HG03025 (cell line): ENCODE results near the gene ASMTL.
A peak's percentile ranks its signal among the peaks of the same experiment; 100 is the strongest.
"Not testable (repeated sequence)": the region's sequence is repeated elsewhere in the genome, so short reads cannot be mapped to it uniquely, and the experiment has no call there.

ENCODE experiments used
- ATAC-seq: cut with Tn5 transposase; IDR thresholded peaks from one replicate; pipeline ENCODE4 v1.9.1; 2021; ENCODE audit warnings: mild to moderate bottlenecking, moderate library complexity; ENCODE audit not compliant: unreplicated experiment, low FRiP score

ASMTL gene

GRCh38 chrX:1416327-1416784 is 36.4 kb downstream of the ASMTL start:
- no peak for ATAC-seq

- no peak for ATAC-seq
Measured at GRCh38 chrX:1412551-1413161, 40.1 kb downstream of the ASMTL start.

- ATAC-seq: no peak
Measured at GRCh38 chrX:1411326-1411725, 41.4 kb downstream of the ASMTL start.

- ATAC-seq: no peak
Measured at GRCh38 chrX:1407035-1407434, 45.7 kb downstream of the ASMTL start.

- ATAC-seq: not testable (repeated sequence)
Measured at GRCh38 chrX:1405769-1406168, 46.9 kb downstream of the ASMTL start.

- not testable (repeated sequence) for ATAC-seq
Measured at GRCh38 chrX:1403867-1404266, 48.8 kb downstream of the ASMTL start.

- no peak for ATAC-seq
Measured at GRCh38 chrX:1403228-1403627, 49.5 kb downstream of the ASMTL start.

- no peak for ATAC-seq
Measured at GRCh38 chrX:1401611-1402430, 50.9 kb downstream of the ASMTL start.

- ATAC-seq: no peak
Measured at GRCh38 chrX:1400742-1401471, 51.8 kb downstream of the ASMTL start.

- no peak for ATAC-seq
Measured at GRCh38 chrX:1400049-1400448, 52.7 kb downstream of the ASMTL start.

GRCh38 chrX:1398431-1399340 is 54.0 kb downstream of the ASMTL start:
- ATAC-seq: no peak

GRCh38 chrX:1397441-1398270 is 55.1 kb downstream of the ASMTL start:
- ATAC-seq: no peak

GRCh38 chrX:1397001-1397400 is 55.7 kb downstream of the ASMTL start:
- no peak for ATAC-seq

- ATAC-seq: no peak
Measured at GRCh38 chrX:1395646-1396216, 57.0 kb downstream of the ASMTL start.

- no peak for ATAC-seq
Measured at GRCh38 chrX:1394731-1395501, 57.8 kb downstream of the ASMTL start.

GRCh38 chrX:1393871-1394615 is 58.7 kb downstream of the ASMTL start:
- ATAC-seq: no peak

GRCh38 chrX:1392376-1393068 is 60.2 kb downstream of the ASMTL start:
- peak; percentile 22 for ATAC-seq
